NCI-H146 (cell line): Measurements from ENCODE around the gene KCNC1.

Experiments
- DNase-seq: peaks from one replicate; lab custom pipeline; 2025; lab: John Stamatoyannopoulos, UW

KCNC1 gene

GRCh38 chr11:17753153-17753552, 18.6 kb downstream of the KCNC1 start:
- DNase-seq = no peak

- DNase-seq = no peak
These were observed 19.1 kb downstream of the KCNC1 start for GRCh38 chr11:17753641-17754040.

- DNase-seq = no peak
These were observed 21.3 kb downstream of the KCNC1 start for GRCh38 chr11:17755891-17756290.

- peak; percentile 65 for DNase-seq
These were observed 25.8 kb downstream of the KCNC1 start for GRCh38 chr11:17760102-17761029.

- DNase-seq = no peak
These were observed 27.9 kb downstream of the KCNC1 start for GRCh38 chr11:17762309-17762974.

GRCh38 chr11:17763244-17763643, 28.7 kb downstream of the KCNC1 start:
- DNase-seq = no peak

GRCh38 chr11:17763703-17764102, 29.1 kb downstream of the KCNC1 start:
- DNase-seq = no peak

GRCh38 chr11:17764446-17765218, 30.1 kb downstream of the KCNC1 start:
- peak; percentile 59 for DNase-seq

- DNase-seq = no peak
These were observed 30.9 kb downstream of the KCNC1 start for GRCh38 chr11:17765356-17766072.

GRCh38 chr11:17766073-17766359, 31.4 kb downstream of the KCNC1 start:
- DNase-seq = no peak

- DNase-seq = no peak
These were observed 32.0 kb downstream of the KCNC1 start for GRCh38 chr11:17766590-17766989.

- DNase-seq = no peak
These were observed 32.8 kb downstream of the KCNC1 start for GRCh38 chr11:17767301-17767885.

GRCh38 chr11:17767914-17768313, 33.3 kb downstream of the KCNC1 start:
- DNase-seq = no peak

GRCh38 chr11:17768547-17768946, 34.0 kb downstream of the KCNC1 start:
- DNase-seq = no peak

- no peak for DNase-seq
These were observed 34.6 kb downstream of the KCNC1 start for GRCh38 chr11:17769218-17769617.

GRCh38 chr11:17770048-17770652, 35.6 kb downstream of the KCNC1 start:
- DNase-seq = peak; percentile 38

GRCh38 chr11:17770917-17771316, 36.3 kb downstream of the KCNC1 start:
- DNase-seq = no peak

- no peak for DNase-seq
These were observed 36.8 kb downstream of the KCNC1 start for GRCh38 chr11:17771415-17771814.

GRCh38 chr11:17771841-17772401, 37.3 kb downstream of the KCNC1 start:
- DNase-seq = no peak

GRCh38 chr11:17772704-17773600, 38.4 kb downstream of the KCNC1 start:
- DNase-seq = no peak
